CD4-positive, alpha-beta T cell (primary cell): ENCODE results near the gene ENDOG. TPM values are rescaled to one million over a fixed set of nuclear protein-coding genes. Genes with fewer than 3 reads are reported as not detected.

Experiments used
- ATAC-seq: fragments of 200-7000 bp; cut with Tn5 transposase; one replicate; pipeline ENCODE4 v1.10.0; 2022; ENCODE audit warnings: mild to moderate bottlenecking; ENCODE audit not compliant: poor library complexity
- CTCF ChIA-PET: fragments of 350-600 bp; sonication (Branson Sonifier 250); formaldehyde crosslinking; loops from one replicate; lab custom pipeline; 2021; ENCODE audit warnings: antibody characterized with exemption, inconsistent platforms; lab: Charles Lee
- POLR2A ChIA-PET: fragments of 350-600 bp; sonication (Branson Sonifier 250); formaldehyde crosslinking; loops from one replicate; lab custom pipeline; 2021; ENCODE audit warnings: antibody characterized with exemption, inconsistent platforms; lab: Charles Lee
- DNase-seq, 14 experiments: peaks; one replicate each; pipeline ENCODE4 v3.0.0-alpha.2; 2013 to 2020; ENCODE audit warnings: mixed read lengths in 2 of 14
- H3K27ac ChIP-seq, 2 donors: one replicate each; pipeline versions ENCODE4 v1.5.1 to v1.7.0; 2013; ENCODE audit warnings: low read length in 2 of 2, low read depth in 1 of 2, mild to moderate bottlenecking in 1 of 2
- H3K27me3 ChIP-seq, 2 experiments: 1 replicate in 1 of 2; 2 replicates in 1 of 2; pipeline versions ENCODE4 v1.6.1 to v1.7.0; 2013; ENCODE audit warnings: low read length in 2 of 2, control low read depth in 1 of 2, mild to moderate bottlenecking in 1 of 2, moderate library complexity in 1 of 2; ENCODE audit not compliant: insufficient read depth in 2 of 2, control insufficient read depth in 1 of 2
- H3K36me3 ChIP-seq: one replicate; pipeline ENCODE4 v1.6.1; 2013; ENCODE audit warnings: low read length, control low read depth; ENCODE audit not compliant: insufficient read depth
- H3K4me1 ChIP-seq: one replicate; pipeline ENCODE4 v1.6.1; 2013; ENCODE audit warnings: low read length, control low read depth; ENCODE audit not compliant: insufficient read depth
- H3K4me3 ChIP-seq: one replicate; pipeline ENCODE4 v1.5.1; 2013; ENCODE audit warnings: mild to moderate bottlenecking, low read length, moderate library complexity
- H3K9me3 ChIP-seq, 2 experiments: 1 replicate in 1 of 2; 2 replicates in 1 of 2; pipeline versions ENCODE4 v1.6.1 to v1.7.0; 2013; ENCODE audit warnings: low read length in 2 of 2, mild to moderate bottlenecking in 2 of 2, control low read depth in 1 of 2, moderate library complexity in 1 of 2; ENCODE audit not compliant: control insufficient read depth in 1 of 2, insufficient read depth in 1 of 2
- H3K27ac Mint-ChIP-seq: one replicate; pipeline ENCODE4 v1.8.0; 2020; ENCODE audit warnings: mixed read lengths
- H3K27me3 Mint-ChIP-seq: one replicate; pipeline ENCODE4 v1.8.0; 2021; ENCODE audit warnings: mixed read lengths
- H3K36me3 Mint-ChIP-seq: one replicate; pipeline ENCODE4 v1.8.0; 2021; ENCODE audit warnings: low read depth, mixed read lengths
- H3K4me1 Mint-ChIP-seq: one replicate; pipeline ENCODE4 v1.8.0; 2021; ENCODE audit warnings: low read depth, mixed read lengths
- H3K4me3 Mint-ChIP-seq: one replicate; pipeline ENCODE4 v1.8.0; 2020; ENCODE audit warnings: mild to moderate bottlenecking, mixed read lengths
- H3K9me3 Mint-ChIP-seq: one replicate; pipeline ENCODE4 v1.8.0; 2020; ENCODE audit warnings: mixed read lengths
- CTCF ChIP-seq: fragments of 200-600 bp; IDR thresholded peaks from one replicate; pipeline ENCODE4 v1.8.0; 2022; ENCODE audit warnings: antibody characterized with exemption, mild to moderate bottlenecking
- intact Hi-C, 2 experiments: fragments of 100-400 bp; cut with DNase I in 1 of 2; cut with micrococcal nuclease in 1 of 2; formaldehyde crosslinking; loops; one replicate each; pipeline versions ENCODE4 v1.15.1 to v1.9.0; 2023 to 2025; cut with DNase I, micrococcal nuclease
- total RNA-seq, 174 experiments: library from RNA in 2 of 174; stranded (reverse) in 2 of 174; gene quantifications; one replicate each; pipeline ENCODE4 v1.2.3 and lab custom pipeline; 2021 to 2026

ENDOG gene
- total RNA-seq, 2 experiments from 2014 or later: 3.2 to 3.7 TPM

DNA sequence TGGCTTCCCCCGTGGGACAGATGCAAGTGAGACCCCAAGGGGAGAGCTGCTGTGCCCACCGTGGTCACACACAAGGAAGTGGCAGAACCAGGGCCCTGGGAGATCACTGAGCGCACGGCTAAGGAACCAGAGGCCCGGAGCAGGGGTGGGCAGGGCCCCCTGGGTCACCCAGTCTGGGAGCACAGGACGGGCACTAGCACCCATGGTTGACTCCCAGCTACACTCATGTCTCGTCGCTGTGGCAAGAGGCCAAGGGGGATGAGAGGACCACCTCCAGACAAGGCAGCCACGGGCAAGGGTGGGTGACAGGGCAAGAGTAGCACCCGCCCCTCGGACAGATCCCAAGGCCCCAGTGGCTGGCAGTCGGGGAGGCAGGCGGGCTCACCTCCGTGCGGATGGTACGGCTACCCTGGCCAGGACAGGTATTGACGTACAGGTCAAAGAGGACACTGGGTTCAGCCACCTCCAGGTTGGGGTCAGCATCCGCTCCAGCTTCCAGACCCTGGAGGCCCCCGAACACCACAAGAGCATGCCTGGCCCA lies 5.1 kb downstream of the ENDOG start:
- H3K4me1 Mint-ChIP-seq: peaks cover 9% of the 10 kb centered on the region
- Histone ChIP-seq H3K4me3 (no peak overlapping the region), H3K36me3 (peaks cover 58% of the 10 kb centered on the region), H3K27me3 (no peaks in the 10 kb centered on the region), H3K9me3 (no peaks in the 10 kb centered on the region), H3K4me1 (peaks cover 20% of the 10 kb centered on the region), H3K27ac (no peak overlapping the region)
- ChIA-PET CTCF (no interaction called here), POLR2A (no interaction called here)
- no peak for DNase-seq
- H3K27me3 Mint-ChIP-seq: no peaks in the 10 kb centered on the region
- H3K27ac Mint-ChIP-seq: no peak overlapping the region
- peaks cover 57% of the 10 kb centered on the region for H3K36me3 Mint-ChIP-seq
- TF ChIP-seq CTCF: no peak
- H3K9me3 Mint-ChIP-seq: no peaks in the 10 kb centered on the region
- intact Hi-C loops: no loop called here
- ATAC-seq: no peak
- no peak overlapping the region for H3K4me3 Mint-ChIP-seq

DNA sequence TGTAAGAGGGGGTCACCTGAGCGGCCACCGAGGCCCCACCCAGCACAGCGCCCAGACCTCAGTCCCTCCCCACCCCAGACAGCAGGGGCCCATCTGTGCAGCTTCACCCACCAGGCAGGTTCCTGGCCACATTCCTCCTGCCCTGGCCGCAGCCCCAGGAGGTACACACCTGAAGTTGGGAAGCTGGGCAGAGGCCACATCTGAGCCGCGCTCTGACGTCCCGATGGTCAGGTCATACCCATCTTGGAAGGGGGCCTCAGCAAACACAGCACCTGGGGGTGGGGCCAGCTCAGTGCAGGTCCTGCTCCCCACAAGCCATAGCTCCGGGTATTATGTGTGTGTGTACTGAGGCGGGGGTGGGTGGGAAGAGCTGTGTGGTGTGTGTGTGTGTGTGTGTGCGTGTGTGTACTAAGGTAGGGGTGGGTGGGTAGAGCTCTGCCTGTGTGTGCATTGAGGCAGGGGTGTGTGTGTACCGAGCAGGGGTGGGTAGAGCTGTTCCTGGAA lies 5.7 kb downstream of the ENDOG start:
- Histone ChIP-seq H3K27ac (no peak overlapping the region), H3K36me3 (peaks cover 58% of the 10 kb centered on the region), H3K4me1 (peaks cover 26% of the 10 kb centered on the region), H3K9me3 (no peaks in the 10 kb centered on the region), H3K4me3 (no peak overlapping the region), H3K27me3 (no peaks in the 10 kb centered on the region)
- intact Hi-C loops: no loop called here
- ChIA-PET POLR2A (no interaction called here), CTCF (no interaction called here)
- Mint-ChIP-seq H3K27ac (no peak overlapping the region), H3K27me3 (no peaks in the 10 kb centered on the region), H3K4me3 (no peak overlapping the region), H3K9me3 (no peaks in the 10 kb centered on the region), H3K4me1 (peaks cover 14% of the 10 kb centered on the region), H3K36me3 (peaks cover 63% of the 10 kb centered on the region)
- DNase-seq: no peak
- no peak for ATAC-seq
- TF ChIP-seq CTCF: no peak

DNA sequence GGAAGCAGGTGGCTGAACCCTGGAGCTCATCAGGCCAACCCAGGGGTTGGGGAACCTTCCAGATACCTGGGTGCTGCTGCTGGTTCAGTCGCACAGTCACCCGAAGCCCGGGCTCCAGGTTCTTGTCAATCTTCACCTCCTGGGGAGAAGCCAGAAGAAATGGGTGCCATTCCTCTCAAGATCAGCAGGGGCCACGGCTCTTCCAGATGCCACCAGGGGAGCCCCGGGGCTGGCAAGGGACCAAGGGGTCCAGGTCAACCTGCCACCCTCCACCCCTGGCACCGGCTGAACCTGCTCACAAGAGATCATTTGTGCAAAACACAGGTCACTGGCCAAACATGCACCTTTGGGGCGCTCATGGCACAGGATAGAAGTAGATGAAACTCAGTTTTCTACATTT lies 6.6 kb downstream of the ENDOG start:
- Mint-ChIP-seq H3K27ac (no peak overlapping the region), H3K27me3 (no peaks in the 10 kb centered on the region), H3K4me1 (peaks cover 14% of the 10 kb centered on the region), H3K4me3 (no peak overlapping the region), H3K9me3 (no peaks in the 10 kb centered on the region), H3K36me3 (peaks cover 71% of the 10 kb centered on the region)
- intact Hi-C loops: loop anchor here in 1 of 2 experiments (5.0 kb wide), 1 partner anchor 38 kb away; the partner anchor contains the start of gene TBC1D13
- Histone ChIP-seq H3K27ac (no peak overlapping the region), H3K36me3 (peaks cover 58% of the 10 kb centered on the region), H3K9me3 (no peaks in the 10 kb centered on the region), H3K4me3 (no peak overlapping the region), H3K4me1 (peaks cover 22% of the 10 kb centered on the region), H3K27me3 (no peaks in the 10 kb centered on the region)
- DNase-seq (no peak), ATAC-seq (no peak)
- TF ChIP-seq CTCF: no peak
- CTCF ChIA-PET: no interaction called here
- POLR2A ChIA-PET: no interaction called here
